ENCODE measurements around the gene ZHX3. TPM values are rescaled to one million over a fixed set of nuclear protein-coding genes. Genes with fewer than 3 reads are reported as not detected.
A peak's percentile ranks its signal among the peaks of the same experiment; 100 is the strongest.

ZHX3 gene
- total and polyA plus RNA-seq, 2 of the 13 experiments (the other 11 are each of a cell fraction or from before 2014, with no cell fraction given), result 8.4 to 11.7 TPM

DNA sequence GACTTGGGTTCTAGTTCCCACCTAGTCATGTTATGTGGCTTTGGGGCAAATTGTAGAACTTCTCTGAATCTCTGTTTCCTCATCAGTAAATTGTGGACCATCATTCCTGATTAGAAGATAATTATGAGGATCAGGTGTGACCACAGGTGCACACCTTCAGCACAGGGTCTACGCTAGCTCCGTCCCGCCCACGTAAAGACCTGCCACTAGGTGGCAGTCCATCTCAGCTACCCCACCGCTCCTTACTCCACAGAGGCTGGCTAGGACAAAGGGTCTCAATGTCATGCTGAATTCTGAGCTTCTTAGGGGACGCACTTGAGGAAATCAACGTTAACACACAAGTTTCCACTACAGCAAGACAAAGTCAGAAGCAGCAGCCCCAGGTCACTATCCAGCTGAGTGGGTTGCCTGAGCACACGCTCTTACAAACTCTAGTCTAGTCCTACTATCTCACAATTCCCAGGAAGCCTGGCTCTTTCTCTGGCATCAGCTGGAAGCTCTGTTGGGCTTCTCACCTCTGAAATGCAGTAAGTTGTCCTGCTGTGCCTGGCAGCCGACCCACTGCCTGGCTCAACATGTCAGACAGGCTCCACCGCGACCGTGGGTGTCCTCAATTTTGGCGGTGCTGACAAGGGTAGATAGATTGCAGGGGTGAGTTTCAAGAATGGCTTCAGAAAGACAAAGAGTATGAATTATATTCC, 182.2 kb downstream of the ZHX3 start (continued):
- no peak for TF ChIP-seq DPF2 (CRISPR knock-in tag; IDR thresholded peaks at IDR 0.05; ENCODE audit: borderline replicate concordance, low read depth)
- peak; percentile 93 for TF ChIP-seq EED (CRISPR knock-in tag; IDR thresholded peaks at IDR 0.05)
- no peak for TF ChIP-seq RFX1 (IDR thresholded peaks at IDR 0.05)
- no peak for TF ChIP-seq EEA1 (CRISPR knock-in tag; IDR thresholded peaks at IDR 0.05; ENCODE audit: borderline replicate concordance)
- 0 out of 2 replicates have a peak, but pooled peaks have one; percentile 23 for TF ChIP-seq GABPB1 (CRISPR knock-in tag; IDR thresholded peaks at IDR 0.05)
- TF ChIP-seq ISX (CRISPR knock-in tag; conservative IDR thresholded peaks at IDR 0.05), result no peak
- TF ChIP-seq, protein P1, sequence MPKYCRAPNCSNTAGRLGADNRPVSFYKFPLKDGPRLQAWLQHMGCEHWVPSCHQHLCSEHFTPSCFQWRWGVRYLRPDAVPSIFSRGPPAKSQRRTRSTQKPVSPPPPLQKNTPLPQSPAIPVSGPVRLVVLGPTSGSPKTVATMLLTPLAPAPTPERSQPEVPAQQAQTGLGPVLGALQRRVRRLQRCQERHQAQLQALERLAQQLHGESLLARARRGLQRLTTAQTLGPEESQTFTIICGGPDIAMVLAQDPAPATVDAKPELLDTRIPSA (CRISPR knock-in tag; IDR thresholded peaks at IDR 0.05; ENCODE audit: borderline replicate concordance), result no peak
- no peak for TF ChIP-seq ZNF501 (CRISPR knock-in tag; IDR thresholded peaks at IDR 0.05)
- no peak for TF ChIP-seq RFX3 (CRISPR knock-in tag; IDR thresholded peaks at IDR 0.05)
- TF ChIP-seq, protein P2, sequence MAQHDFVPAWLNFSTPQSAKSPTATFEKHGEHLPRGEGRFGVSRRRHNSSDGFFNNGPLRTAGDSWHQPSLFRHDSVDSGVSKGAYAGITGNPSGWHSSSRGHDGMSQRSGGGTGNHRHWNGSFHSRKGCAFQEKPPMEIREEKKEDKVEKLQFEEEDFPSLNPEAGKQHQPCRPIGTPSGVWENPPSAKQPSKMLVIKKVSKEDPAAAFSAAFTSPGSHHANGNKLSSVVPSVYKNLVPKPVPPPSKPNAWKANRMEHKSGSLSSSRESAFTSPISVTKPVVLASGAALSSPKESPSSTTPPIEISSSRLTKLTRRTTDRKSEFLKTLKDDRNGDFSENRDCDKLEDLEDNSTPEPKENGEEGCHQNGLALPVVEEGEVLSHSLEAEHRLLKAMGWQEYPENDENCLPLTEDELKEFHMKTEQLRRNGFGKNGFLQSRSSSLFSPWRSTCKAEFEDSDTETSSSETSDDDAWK (CRISPR knock-in tag; IDR thresholded peaks at IDR 0.05), result no peak
- TF ChIP-seq KDM2A (CRISPR knock-in tag; IDR thresholded peaks at IDR 0.05; ENCODE audit: borderline replicate concordance, low read depth), result peak; percentile 89
- TF ChIP-seq SSRP1 (CRISPR knock-in tag; IDR thresholded peaks at IDR 0.05), result peak; percentile 81; the same call in 1 of the 2 replicates
- TF ChIP-seq, protein P3, sequence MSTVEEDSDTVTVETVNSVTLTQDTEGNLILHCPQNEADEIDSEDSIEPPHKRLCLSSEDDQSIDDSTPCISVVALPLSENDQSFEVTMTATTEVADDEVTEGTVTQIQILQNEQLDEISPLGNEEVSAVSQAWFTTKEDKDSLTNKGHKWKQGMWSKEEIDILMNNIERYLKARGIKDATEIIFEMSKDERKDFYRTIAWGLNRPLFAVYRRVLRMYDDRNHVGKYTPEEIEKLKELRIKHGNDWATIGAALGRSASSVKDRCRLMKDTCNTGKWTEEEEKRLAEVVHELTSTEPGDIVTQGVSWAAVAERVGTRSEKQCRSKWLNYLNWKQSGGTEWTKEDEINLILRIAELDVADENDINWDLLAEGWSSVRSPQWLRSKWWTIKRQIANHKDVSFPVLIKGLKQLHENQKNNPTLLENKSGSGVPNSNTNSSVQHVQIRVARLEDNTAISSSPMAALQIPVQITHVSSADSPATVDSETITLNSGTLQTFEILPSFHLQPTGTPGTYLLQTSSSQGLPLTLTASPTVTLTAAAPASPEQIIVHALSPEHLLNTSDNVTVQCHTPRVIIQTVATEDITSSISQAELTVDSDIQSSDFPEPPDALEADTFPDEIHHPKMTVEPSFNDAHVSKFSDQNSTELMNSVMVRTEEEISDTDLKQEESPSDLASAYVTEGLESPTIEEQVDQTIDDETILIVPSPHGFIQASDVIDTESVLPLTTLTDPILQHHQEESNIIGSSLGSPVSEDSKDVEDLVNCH (CRISPR knock-in tag; IDR thresholded peaks at IDR 0.05), result no peak
- no peak for TF ChIP-seq TGIF2 (CRISPR knock-in tag; IDR thresholded peaks at IDR 0.05)
- no peak for TF ChIP-seq ZNF761 (CRISPR knock-in tag; conservative IDR thresholded peaks at IDR 0.05)
- TF ChIP-seq WIZ (CRISPR knock-in tag; IDR thresholded peaks at IDR 0.05), result peak; percentile 64; the same call in 1 of the 2 replicates
- TF ChIP-seq U2AF1 (optimal IDR thresholded peaks at IDR 0.05; ENCODE audit: low read depth, low read length), result no peak
- TF ChIP-seq SRY (CRISPR knock-in tag; IDR thresholded peaks at IDR 0.05), result 0 out of 2 replicates have a peak, but pooled peaks have one; percentile 46
- TF ChIP-seq, protein P4, sequence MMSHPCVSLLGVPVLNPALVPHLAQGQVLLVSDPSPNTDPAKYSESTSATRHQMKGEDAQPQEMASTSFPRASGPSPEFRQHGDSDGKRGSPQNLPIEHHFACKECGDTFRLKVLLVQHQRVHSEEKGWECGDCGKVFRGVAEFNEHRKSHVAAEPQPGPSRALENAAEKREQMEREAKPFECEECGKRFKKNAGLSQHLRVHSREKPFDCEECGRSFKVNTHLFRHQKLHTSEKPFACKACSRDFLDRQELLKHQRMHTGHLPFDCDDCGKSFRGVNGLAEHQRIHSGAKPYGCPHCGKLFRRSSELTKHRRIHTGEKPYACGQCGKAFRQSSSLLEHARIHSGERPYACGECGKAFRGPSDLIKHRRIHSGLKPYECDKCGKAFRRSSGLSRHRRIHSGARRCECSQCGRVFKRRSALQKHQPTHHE (CRISPR knock-in tag; IDR thresholded peaks at IDR 0.05; ENCODE audit: borderline replicate concordance), result no peak
- TF ChIP-seq HNRNPK (IDR thresholded peaks at IDR 0.05; ENCODE audit: low read depth, low read length, poor library complexity, severe bottlenecking), result no peak
- TF ChIP-seq, protein P5, sequence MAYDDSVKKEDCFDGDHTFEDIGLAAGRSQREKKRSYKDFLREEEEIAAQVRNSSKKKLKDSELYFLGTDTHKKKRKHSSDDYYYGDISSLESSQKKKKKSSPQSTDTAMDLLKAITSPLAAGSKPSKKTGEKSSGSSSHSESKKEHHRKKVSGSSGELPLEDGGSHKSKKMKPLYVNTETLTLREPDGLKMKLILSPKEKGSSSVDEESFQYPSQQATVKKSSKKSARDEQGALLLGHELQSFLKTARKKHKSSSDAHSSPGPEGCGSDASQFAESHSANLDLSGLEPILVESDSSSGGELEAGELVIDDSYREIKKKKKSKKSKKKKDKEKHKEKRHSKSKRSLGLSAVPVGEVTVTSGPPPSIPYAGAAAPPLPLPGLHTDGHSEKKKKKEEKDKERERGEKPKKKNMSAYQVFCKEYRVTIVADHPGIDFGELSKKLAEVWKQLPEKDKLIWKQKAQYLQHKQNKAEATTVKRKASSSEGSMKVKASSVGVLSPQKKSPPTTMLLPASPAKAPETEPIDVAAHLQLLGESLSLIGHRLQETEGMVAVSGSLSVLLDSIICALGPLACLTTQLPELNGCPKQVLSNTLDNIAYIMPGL (CRISPR knock-in tag; IDR thresholded peaks at IDR 0.05; ENCODE audit: borderline replicate concordance in 1 of 2, low read depth in 1 of 2), result peak; percentile 82 to 96
- TF ChIP-seq ELF3 (CRISPR knock-in tag; IDR thresholded peaks at IDR 0.05), result peak; percentile 68; the same call in 1 of the 2 replicates
